GM18520 (cell line): ENCODE measurements around the gene ZNF296.

Experiments used
- ATAC-seq: cut with Tn5 transposase; IDR thresholded peaks from one replicate; pipeline ENCODE4 v1.9.1; 2021; ENCODE audit not compliant: unreplicated experiment

Gene ZNF296

GRCh38 chr19:45103508-45104319, 27.4 kb upstream of the ZNF296 start:
- no peak for ATAC-seq

DNA sequence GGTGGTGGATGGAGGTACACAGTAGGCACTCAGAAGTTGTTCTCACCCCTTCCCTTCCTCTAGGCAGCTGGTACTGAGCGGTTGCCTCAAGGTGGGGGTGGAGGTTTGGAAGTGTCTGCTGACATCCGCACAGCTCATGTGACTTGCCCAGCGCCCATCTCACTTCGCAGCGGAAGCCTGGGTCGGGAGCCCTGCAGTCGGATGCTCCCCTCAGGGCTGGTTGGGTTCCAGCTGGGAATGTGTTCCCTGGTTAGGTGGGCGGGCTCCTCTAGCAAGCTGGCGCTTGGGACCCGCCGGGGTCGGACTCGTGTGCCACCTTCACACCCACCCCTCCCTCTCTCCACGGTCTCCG, 26.9 kb upstream of the ZNF296 start:
- ATAC-seq = no peak

DNA sequence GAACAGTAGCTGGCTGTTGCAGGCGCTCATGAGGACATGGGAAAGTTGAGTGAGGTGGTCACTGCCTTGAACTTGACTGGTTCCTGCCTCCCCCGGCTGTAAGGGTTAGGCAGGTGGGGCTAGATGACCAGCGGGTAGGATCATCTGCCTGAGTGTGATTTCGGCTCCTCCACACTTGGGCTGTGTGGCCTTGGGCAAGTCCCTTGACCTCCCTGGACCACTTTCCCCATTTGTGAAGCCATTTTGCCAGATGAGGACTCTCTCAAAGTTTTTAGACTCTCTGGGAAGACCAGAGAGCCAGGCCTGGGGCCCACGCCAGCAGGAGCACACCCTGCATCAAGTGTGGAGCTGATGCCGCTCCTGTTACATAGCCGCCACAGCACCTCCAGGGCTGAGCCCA, 26.2 kb upstream of the ZNF296 start:
- ATAC-seq = no peak

- ATAC-seq = no peak
These were observed 25.5 kb upstream of the ZNF296 start for GRCh38 chr19:45101806-45102205.

DNA sequence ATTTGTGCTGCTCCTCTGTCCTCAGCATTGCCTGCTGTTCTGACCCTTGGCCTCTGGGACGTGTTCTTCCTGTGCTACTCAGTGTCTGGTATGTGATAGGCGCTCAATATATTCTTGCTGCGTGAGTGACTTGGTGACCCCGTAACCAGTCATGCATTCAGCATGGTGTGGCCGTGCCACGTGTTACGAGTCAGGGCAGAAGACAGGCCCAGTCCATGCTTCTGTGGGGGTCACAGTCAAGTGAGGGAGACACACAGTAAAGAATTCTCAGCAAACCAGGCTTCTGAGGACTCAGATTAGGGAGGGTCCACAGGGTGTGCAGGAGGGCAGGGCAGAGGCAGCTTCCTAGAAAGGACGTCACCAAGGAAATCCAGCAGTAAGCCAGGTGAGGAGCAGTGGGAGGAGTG, 24.6 kb upstream of the ZNF296 start:
- no peak for ATAC-seq

DNA sequence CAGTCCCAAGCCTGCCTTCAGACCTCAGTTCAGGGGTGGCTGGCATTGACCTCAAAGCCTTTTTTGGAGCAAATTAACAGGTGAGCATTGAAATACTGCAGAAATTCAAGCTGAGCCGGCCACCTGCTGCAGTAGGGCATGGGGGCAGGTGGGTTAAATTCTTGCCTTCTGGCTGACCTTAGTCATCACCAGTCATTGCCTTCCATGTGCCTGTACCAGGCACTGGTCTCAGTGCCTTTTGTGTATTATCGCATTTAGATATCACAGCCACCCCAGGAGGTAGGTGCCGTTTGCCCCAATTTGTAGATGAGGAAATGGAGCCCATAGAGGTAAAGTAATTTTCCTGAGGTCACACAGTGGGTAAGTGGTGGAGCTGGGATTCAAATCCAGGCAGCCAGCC, 23.9 kb upstream of the ZNF296 start:
- ATAC-seq = no peak

GRCh38 chr19:45099467-45100191, 23.4 kb upstream of the ZNF296 start:
- ATAC-seq = no peak

- ATAC-seq = no peak
These were observed 22.5 kb upstream of the ZNF296 start for GRCh38 chr19:45098521-45099466.

- no peak for ATAC-seq
These were observed 21.7 kb upstream of the ZNF296 start for GRCh38 chr19:45097776-45098520.

- no peak for ATAC-seq
These were observed 21.1 kb upstream of the ZNF296 start for GRCh38 chr19:45097450-45097775.

- ATAC-seq = no peak
These were observed 20.4 kb upstream of the ZNF296 start for GRCh38 chr19:45096700-45097099.

DNA sequence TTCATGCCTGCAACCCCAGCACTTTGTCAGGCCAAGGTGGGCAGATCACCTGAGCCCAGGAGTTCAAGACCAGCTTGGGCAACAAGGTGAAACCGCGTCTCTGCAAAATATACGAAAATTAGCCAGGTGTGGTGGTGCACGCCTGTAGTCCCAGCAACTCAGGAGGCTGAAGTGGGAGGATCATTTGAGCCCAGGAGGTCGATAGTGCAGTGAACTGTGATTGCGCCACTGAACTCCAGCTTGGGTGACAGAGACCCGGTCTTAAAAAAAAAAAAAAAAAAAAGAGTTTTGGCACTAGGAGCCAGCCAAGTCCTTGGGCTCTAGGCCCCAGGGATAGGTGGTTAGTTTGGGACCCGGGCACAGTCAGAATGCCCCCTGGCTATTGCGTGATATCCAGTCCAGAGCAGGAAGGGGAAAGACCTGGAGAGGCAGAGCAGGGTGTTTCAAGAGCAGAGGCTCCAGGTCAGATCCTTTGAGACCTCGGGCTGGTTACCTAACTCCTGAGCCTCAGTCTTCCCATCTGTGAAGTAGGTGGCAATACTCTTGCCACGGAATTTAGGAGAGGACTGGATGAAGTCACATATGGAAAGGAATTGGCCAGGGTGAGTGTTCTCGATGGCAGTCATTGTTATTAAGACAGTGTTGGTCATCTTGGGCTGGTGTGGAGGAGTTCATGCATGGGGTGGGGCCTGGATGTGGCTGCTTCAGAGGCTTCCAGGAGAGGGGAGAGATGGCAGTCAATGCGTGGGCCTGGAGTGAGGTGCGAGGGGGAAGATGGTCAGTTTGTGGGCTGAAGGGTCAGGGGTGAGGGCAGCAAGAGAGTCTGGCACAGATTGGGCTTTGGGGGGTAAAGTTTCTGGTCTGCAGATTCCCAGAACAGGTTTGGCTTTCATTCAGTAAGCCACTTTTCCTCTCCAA, 19.5 kb upstream of the ZNF296 start:
- ATAC-seq = no peak

DNA sequence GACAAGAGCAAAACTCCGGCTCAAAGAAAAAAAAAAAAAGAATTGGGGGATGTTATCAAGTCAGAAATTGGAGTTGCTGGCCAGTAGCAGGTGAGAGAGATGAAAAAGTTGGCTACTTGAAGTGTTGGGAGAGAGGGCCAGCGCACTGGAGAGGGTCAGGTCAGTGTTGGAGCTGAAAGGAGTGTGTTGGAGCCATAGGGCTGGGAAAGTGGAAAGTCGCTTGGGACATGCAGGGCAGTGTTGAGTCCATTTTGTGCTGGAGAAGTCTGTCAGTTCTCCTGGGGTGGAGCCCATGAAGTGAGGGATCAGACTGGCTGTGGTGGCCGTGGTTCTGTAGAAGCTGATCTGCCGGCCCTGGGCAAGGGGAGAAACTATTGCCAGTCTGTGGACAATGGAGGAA, 18.4 kb upstream of the ZNF296 start:
- ATAC-seq = no peak

DNA sequence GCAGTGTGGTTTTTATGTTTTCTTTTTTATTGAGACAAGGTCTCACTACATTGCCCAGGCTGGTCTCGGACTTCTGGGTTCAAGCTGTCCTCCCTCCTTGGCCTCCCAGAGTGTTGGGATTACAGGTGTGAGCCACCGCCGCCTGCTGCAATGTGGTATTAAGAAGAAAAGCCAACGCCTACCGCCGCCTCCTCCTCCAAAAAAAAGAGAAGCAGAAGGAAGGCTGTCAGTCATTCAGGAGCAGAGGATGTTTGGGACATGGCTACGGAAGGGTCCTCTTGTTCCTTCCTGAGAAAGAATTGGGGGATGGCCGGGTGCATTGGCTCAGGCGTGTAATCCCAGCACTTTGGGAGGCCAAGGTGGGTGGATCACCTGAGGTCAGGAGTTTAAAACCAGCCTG, 17.9 kb upstream of the ZNF296 start:
- no peak for ATAC-seq

- peak; percentile 49 for ATAC-seq
These were observed 16.7 kb upstream of the ZNF296 start, which contains the start of gene PPP1R37 for GRCh38 chr19:45092747-45093678. Gene PPP1R37 (plus strand): TSS chr19:45093179. CDS start chr19:45093326, 147 bp downstream.

DNA sequence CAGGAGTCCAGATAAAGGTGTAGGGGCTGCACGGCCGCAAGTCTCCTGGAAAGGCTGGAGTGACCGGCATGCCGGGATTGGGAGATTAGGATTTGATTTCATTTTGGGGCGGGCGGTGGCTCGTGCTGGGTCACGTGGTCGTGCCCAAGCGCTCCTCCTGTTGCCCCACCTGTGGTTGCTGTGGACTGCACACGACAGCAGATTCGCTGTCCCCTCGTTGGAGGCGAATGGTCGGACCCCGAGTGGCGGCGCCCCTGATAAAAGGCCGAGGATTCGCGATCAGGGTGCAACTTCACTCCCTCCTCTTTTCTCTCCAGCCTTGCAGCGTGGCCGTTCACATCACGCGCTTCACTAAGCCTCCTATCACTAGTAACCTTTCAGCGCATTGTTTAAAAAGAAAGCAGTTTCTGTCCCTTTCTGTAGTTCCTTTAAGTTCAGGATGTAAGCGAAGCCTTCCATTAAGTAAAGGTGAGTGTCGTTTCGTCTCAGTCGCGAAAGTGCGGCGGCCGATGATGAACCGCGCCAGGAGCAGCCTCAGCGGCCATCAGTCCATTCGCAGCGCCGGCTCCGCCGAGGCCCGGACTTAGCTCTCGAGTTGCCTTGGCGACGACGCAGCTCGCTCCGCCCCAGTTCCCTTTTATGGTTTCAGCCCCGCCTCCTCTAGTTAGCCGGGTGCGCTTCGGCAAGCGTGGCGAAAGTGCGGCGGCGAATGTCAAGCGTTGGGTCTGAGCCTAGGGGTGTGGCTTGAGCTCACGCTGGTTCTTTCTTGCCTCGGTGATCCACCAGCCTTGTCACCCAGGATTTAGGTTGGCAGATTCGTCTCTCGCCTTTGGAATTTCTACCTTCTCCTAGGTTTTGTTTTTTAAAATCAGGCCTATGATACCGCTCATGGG, 15.0 kb upstream of the ZNF296 start:
- peak; percentile 47 for ATAC-seq

- no peak for ATAC-seq
These were observed 14.3 kb upstream of the ZNF296 start for GRCh38 chr19:45090606-45091005.

- no peak for ATAC-seq
These were observed 13.8 kb upstream of the ZNF296 start for GRCh38 chr19:45090034-45090433.
